Measurements from ENCODE around the gene PES1.
"Not testable (repeated sequence)": the region's sequence is repeated elsewhere in the genome, so short reads cannot be mapped to it uniquely, and the experiment has no call there.

Gene PES1

DNA sequence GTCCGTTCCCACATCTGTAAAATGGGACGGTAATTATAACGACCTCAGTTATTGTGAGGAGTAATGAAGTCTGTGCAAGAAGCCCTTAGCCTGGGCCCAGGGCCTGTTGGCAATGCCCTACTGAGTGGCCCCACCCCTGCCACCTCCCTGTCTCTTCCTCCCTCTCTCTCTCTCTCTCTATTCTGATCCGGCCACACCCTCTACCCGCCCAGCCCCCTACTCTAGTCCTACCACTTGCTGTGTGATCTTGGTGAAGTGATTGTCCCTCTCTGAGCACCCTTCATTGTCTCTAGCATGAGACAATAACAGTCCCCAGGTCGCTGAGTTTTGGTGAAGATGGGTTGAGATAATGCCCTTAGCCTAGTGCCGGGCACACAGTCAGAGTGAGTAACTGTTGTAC is 37.7 kb downstream of the PES1 start:
- DNase-seq (ENCODE audit: low read depth): no peak
- TF ChIP-seq, protein P1, sequence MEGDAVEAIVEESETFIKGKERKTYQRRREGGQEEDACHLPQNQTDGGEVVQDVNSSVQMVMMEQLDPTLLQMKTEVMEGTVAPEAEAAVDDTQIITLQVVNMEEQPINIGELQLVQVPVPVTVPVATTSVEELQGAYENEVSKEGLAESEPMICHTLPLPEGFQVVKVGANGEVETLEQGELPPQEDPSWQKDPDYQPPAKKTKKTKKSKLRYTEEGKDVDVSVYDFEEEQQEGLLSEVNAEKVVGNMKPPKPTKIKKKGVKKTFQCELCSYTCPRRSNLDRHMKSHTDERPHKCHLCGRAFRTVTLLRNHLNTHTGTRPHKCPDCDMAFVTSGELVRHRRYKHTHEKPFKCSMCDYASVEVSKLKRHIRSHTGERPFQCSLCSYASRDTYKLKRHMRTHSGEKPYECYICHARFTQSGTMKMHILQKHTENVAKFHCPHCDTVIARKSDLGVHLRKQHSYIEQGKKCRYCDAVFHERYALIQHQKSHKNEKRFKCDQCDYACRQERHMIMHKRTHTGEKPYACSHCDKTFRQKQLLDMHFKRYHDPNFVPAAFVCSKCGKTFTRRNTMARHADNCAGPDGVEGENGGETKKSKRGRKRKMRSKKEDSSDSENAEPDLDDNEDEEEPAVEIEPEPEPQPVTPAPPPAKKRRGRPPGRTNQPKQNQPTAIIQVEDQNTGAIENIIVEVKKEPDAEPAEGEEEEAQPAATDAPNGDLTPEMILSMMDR (conservative IDR thresholded peaks at IDR 0.05; ENCODE audit: low read depth, low read length): no peak
- no peak overlapping the region for H3K4me3 ChIP-seq (ENCODE audit: low read depth, low read length)

DNA sequence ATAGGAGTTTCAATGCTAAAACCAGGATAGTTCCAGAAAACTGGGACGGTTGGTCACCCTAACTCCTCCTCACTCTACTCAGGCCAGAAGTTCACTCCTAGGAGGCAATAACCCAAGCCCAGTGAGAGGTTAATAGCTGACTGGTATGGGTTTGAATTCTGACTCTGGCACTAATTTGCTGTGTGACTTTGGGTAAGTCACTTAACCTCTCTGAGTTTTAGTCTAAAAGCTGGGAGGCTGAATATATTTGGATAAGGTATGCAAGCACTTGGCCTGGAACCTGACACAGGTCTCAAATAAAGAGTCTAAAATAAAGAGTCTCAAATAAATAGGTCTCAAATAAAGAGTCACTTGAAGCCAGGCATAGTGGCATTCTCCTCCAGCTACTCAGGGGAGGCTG is 39.0 kb downstream of the PES1 start:
- no peak for DNase-seq (ENCODE audit: low read depth)
- no peak overlapping the region for H3K4me3 ChIP-seq (ENCODE audit: low read depth, low read length)
- TF ChIP-seq, protein P1 (conservative IDR thresholded peaks at IDR 0.05; ENCODE audit: low read depth, low read length): no peak

DNA sequence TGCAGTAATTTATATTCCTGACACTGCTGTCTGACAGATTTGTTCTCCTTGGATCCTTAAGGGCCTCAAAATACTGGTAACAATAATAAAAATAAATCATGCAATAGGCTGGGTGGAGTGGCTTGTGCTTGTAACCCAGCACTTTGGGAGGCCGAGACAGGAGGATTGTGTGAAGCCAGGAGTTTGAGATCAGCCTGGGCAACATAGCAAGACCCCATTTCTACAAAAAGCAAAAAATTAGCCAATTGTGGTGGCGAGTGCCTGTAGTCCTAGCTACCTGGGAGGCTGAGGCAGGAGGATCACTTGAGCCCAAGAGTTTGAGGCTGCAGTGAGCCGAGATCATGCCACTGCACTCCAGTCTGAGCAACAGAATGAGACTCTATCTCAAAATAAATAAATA is 39.9 kb downstream of the PES1 start:
- H3K4me3 ChIP-seq (ENCODE audit: low read depth, low read length); DNase-seq (ENCODE audit: low read depth): not testable (repeated sequence)

DNA sequence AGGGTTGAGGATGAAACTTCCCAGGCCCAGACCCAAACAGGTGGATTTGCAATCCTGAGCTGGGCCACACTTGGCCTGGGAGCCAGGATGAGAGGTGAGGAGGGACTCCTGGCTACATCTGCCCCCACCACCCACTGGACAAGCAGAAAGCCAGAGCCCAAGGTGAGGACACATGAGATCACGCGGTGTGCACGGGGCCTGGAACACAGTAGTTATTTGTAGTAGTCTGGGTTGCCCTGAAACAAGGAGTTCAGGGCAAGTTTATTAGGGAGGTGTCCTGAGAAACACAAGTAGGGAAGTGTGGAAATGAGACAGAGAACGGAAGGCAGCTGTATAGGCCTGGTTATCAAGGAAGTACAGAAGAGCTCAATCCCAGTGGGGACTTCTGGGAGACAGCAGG is 44.5 kb downstream of the PES1 start:
- no peak overlapping the region for H3K4me3 ChIP-seq (ENCODE audit: low read depth, low read length)
- TF ChIP-seq, protein P1 (conservative IDR thresholded peaks at IDR 0.05; ENCODE audit: low read depth, low read length): no peak
- DNase-seq (ENCODE audit: low read depth): no peak

DNA sequence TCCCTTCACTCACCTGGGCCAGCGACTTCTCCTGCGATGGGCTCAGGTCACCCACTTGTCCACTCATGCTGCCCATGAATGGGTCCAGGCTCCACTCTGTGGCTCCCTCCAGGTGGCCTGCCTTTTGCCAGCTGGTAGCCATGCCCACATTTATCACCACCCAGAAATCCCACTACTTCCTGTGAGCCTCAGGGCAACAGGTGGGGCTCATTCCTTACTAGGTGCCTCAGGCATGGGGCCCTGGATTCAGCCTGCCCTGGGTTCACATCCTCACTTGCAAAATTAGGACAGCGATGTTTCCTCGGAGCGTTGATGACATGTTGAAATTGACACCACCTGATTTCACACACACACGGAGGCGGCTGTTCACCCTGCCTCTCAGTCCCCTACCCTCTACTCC is 45.1 kb downstream of the PES1 start, which contains the start of gene SEC14L6:
Gene SEC14L6, minus strand, starts transcription at position 126 of the 400 bp plus-strand sequence. Its CDS starts 59 bp downstream, at position 67.
- DNase-seq (ENCODE audit: low read depth): no peak
- TF ChIP-seq, protein P1 (conservative IDR thresholded peaks at IDR 0.05; ENCODE audit: low read depth, low read length): no peak
- no peak within 1 kb of the TSS for H3K4me3 ChIP-seq (ENCODE audit: low read depth, low read length)

DNA sequence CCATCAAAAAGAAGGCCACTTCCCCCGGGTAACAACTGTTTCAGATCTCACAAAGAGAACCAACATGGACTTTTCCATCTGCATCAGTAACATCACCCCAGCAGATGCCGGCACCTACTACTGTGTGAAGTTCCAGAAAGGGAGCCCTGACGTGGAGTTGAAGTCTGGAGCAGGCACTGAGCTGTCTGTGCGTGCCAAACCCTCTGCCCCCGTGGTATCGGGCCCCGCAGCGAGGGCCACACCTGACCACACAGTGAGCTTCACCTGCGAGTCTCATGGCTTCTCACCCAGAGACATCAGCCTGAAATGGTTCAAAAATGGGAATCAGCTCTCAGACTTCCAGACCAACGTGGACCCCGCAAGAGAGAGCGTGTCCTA is 48.9 kb downstream of the PES1 start:
- H3K4me3 ChIP-seq (ENCODE audit: low read depth, low read length): peak overlapping the region; percentile 37
- TF ChIP-seq, protein P1 (conservative IDR thresholded peaks at IDR 0.05; ENCODE audit: low read depth, low read length): no peak
- DNase-seq (ENCODE audit: low read depth): no peak

DNA sequence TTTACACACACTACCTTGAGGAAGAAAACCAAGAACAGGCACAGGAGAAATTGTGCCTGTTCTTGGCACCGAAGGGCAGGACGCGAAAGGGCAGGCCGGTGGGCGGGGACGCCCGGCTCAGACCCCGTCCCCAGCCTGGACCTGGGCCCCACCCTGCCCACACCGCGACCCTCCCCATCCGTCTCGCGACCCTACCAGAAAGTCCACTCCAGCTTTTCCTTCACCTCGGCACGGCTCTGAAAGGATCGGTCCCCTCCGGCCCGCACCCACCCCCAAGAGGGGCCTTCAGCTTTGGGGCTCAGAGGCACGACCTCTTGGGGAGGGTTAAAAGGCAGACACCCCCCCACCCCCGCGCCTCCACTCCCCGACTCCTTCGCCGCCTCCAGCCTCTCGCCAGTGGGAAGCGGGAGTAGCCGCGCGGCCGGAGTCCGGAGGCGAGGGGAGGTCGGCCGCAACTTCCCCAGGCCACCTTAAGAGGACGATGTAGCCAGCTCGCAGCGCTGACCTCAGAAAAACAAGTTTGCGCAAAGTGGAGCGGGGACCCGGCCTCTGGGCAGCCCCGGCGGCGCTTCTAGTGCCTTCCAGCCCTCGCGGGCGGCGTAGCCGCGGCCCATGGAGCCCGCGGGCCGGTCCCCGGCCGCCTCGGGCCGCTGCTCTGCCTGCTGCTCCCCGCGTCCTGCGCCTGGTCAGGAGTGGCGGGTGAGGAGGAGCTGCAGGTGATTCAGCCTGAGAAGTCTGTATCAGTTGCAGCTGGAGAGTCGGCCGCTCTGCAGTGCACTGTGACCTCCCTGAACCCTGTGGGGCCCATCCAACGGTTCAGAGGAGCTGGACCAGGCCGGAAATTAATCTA is 49.5 kb downstream of the PES1 start:
- TF ChIP-seq, protein P1 (conservative IDR thresholded peaks at IDR 0.05; ENCODE audit: low read depth, low read length): no peak
- DNase-seq (ENCODE audit: low read depth): no peak
- H3K4me3 ChIP-seq (ENCODE audit: low read depth, low read length): peak overlapping the region; percentile 37

DNA sequence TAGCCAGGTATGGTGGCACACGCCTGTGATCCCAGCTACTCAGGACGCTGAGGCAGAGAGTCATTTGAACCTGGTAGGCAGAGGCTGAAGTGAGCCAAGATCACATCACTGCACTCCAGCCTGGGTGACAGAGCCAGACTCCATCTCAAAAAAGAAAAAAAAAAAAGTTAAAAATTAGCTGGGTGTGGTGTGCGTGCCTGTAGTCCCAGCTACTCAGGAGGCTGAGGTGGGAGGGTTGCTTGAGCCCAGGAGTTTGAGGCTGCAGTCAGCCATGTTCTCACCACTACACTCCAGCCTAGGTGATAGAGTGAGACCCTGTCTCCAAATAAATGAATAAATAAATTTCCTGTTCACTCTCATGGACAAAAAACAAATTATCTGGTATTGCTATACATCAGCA is 50.2 kb downstream of the PES1 start:
- not testable (repeated sequence) for H3K4me3 ChIP-seq (ENCODE audit: low read depth, low read length); DNase-seq (ENCODE audit: low read depth)

All from choroid plexus epithelial cell (primary cell).